Measurements from ENCODE around the gene USP5.

DNA sequence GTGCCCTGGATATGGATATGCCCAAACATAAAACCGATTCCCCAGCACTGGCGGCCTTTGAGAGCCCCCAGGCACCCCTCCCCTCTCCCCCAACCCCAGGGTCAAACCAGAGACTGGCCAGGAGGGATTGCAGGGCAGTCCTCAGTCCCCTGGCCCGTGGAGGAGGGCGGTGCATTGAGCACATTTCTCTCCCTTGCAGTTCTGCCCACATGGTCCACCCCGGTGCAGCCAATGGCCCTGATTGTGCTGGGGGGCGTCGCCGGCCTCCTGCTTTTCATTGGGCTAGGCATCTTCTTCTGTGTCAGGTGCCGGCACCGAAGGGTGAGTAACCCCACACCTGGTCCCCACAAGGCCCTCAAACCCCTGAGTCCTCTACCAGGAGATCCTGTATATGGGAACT is 33.7 kb upstream of the USP5 start:
- TF ChIP-seq POLR2AphosphoS5 (IDR thresholded peaks at IDR 0.05; ENCODE audit: insufficient read depth in 1 of 2, low read depth in 1 of 2) (no peak), POLR2A (IDR thresholded peaks at IDR 0.05) (no peak)
- TF ChIP-seq, protein P1, sequence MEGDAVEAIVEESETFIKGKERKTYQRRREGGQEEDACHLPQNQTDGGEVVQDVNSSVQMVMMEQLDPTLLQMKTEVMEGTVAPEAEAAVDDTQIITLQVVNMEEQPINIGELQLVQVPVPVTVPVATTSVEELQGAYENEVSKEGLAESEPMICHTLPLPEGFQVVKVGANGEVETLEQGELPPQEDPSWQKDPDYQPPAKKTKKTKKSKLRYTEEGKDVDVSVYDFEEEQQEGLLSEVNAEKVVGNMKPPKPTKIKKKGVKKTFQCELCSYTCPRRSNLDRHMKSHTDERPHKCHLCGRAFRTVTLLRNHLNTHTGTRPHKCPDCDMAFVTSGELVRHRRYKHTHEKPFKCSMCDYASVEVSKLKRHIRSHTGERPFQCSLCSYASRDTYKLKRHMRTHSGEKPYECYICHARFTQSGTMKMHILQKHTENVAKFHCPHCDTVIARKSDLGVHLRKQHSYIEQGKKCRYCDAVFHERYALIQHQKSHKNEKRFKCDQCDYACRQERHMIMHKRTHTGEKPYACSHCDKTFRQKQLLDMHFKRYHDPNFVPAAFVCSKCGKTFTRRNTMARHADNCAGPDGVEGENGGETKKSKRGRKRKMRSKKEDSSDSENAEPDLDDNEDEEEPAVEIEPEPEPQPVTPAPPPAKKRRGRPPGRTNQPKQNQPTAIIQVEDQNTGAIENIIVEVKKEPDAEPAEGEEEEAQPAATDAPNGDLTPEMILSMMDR (IDR thresholded peaks at IDR 0.05): no peak

Data from vagina (tissue), 2 donors.